ENCODE measurements around the gene STAG2. TPM values are rescaled to one million over a fixed set of nuclear protein-coding genes. Genes with fewer than 3 reads are reported as not detected.

The STAG2 gene
- total and polyA plus RNA-seq, 3 experiments from 2014 or later, result 62.0 to 122 (median 116) TPM

GRCh38 chrX:124151195-124151594 lies 189.7 kb downstream of the STAG2 start:
- no peak overlapping the region for H3K27ac ChIP-seq (ENCODE audit: low read depth, low read length)
- no peak overlapping the region for H3K27ac Mint-ChIP-seq
- H3K36me3 Mint-ChIP-seq, result no peaks in the 10 kb centered on the region
- no peak for DNase-seq
- H3K9me3 Mint-ChIP-seq, result peaks cover 0 to 11% (median 9%) of the 10 kb centered on the region in 5 donors
- H3K4me1 ChIP-seq (ENCODE audit: insufficient read depth, low read length), result no peaks in the 10 kb centered on the region
- H3K4me3 Mint-ChIP-seq, result no peak overlapping the region
- POLR2A ChIA-PET, result no interaction called here
- no peaks in the 10 kb centered on the region for H3K27me3 ChIP-seq (ENCODE audit: insufficient read depth, low read length, poor library complexity, severe bottlenecking)
- no peak overlapping the region for H3K4me3 ChIP-seq (ENCODE audit: low read length)
- no peaks in the 10 kb centered on the region for H3K36me3 ChIP-seq (ENCODE audit: insufficient read depth, low read length)
- no peaks in the 10 kb centered on the region for H3K4me1 Mint-ChIP-seq
- H3K27me3 Mint-ChIP-seq, result no peaks in the 10 kb centered on the region
- no peaks in the 10 kb centered on the region for H3K9me3 ChIP-seq (ENCODE audit: low read length)
- CTCF ChIA-PET, result no interaction called here

Other genes with a start within 250 kb of the STAG2 start
- 10 to 100 TPM; 63.0 to 69.5 TPM for gene THOC2, start 228.7 kb upstream of the STAG2 start, total RNA-seq
- gene THOC2, start 228.7 kb upstream of the STAG2 start, polyA plus RNA-seq, result 54.6 TPM
- 10 to 100 TPM; 33.0 to 34.9 TPM for gene XIAP, start 101.7 kb upstream of the STAG2 start, total RNA-seq
- gene XIAP, start 101.7 kb upstream of the STAG2 start, polyA plus RNA-seq, result 10.8 TPM

Data from CD8-positive, alpha-beta memory T cell (primary cell).